HCT116 (cell line): Measurements from ENCODE around the gene F13A1. TPM values are rescaled to one million over a fixed set of nuclear protein-coding genes. Genes with fewer than 3 reads are reported as not detected.

Experiments
- ATAC-seq: fragments of 200-7000 bp; cut with Tn5 transposase; 2 replicates; pipeline ENCODE4 v1.9.1; 2020; ENCODE audit warnings: mild to moderate bottlenecking, moderate library complexity
- BruUV-seq: library from RNA; stranded (reverse); fragments of 400-500 nt; replicated peaks from 2 replicates; lab custom pipeline; 2021; lab: Mats Ljungman, UMichigan
- CTCF ChIA-PET: fragments of 300-600 bp; sonication (Branson Sonifier 250); formaldehyde crosslinking; loops from one replicate; lab custom pipeline; 2021; ENCODE audit warnings: antibody characterized with exemption; lab: Charles Lee
- POLR2A ChIA-PET: fragments of 300-600, 350-600 bp; sonication (Branson Sonifier 250); formaldehyde crosslinking; loops from one replicate; lab custom pipeline; 2021; ENCODE audit warnings: antibody characterized with exemption; lab: Charles Lee
- RAD21 ChIA-PET, 2 experiments: fragments of 300-600 bp; sonication (Branson Sonifier 250); formaldehyde crosslinking; loops; one replicate each; lab custom pipeline; 2023; ENCODE audit warnings: low total read pairs in 2 of 2; ENCODE audit not compliant: uncharacterized antibody in 2 of 2, unreplicated experiment in 2 of 2, low non-redundant PET in 1 of 2; lab: Charles Lee
- DNase-seq: peaks from one replicate; pipeline ENCODE4 v3.0.0-alpha.2; 2010; ENCODE audit warnings: low read depth, low spot score
- H2AFZ ChIP-seq: fragments of 200-600 bp; shearing (Covaris generic), sonication (generic); 2 replicates; pipeline ENCODE4 v1.6.1; 2017; ENCODE audit warnings: low read depth, mixed run types, mixed read lengths, antibody characterized with exemption, low read length; ENCODE audit not compliant: poor library complexity, severe bottlenecking
- H3K27ac ChIP-seq: 2 replicates; pipeline ENCODE4 v1.5.1; 2012; ENCODE audit warnings: low read depth, low read length
- H3K27me3 ChIP-seq: fragments of 200-600 bp; sonication (generic); 2 replicates; pipeline ENCODE4 v1.6.1; 2016; ENCODE audit warnings: mixed run types, low read length, mixed read lengths; ENCODE audit not compliant: insufficient read depth
- H3K36me3 ChIP-seq, 2 experiments: fragments of 200-500 bp in 1 of 2; fragments of 200-600 bp in 1 of 2; sonication (Bioruptor generic) in 1 of 2; sonication (generic) in 1 of 2; 2 replicates each; pipeline versions ENCODE4 v1.5.1 to v1.6.1; 2014 to 2016; ENCODE audit warnings: low read length in 2 of 2, inconsistent platforms in 1 of 2, mixed read lengths in 1 of 2, mixed run types in 1 of 2; ENCODE audit not compliant: insufficient read depth in 2 of 2, control insufficient read depth in 1 of 2
- H3K4me1 ChIP-seq, 2 experiments: fragments of 200-600 bp in 1 of 2; sonication (generic) in 1 of 2; 2 replicates each; pipeline versions ENCODE4 v1.5.1 to v1.6.1; 2012 to 2017; ENCODE audit warnings: low read length in 2 of 2, inconsistent platforms in 1 of 2, mild to moderate bottlenecking in 1 of 2, mixed read lengths in 1 of 2, mixed run types in 1 of 2, moderate library complexity in 1 of 2; ENCODE audit not compliant: insufficient read depth in 2 of 2, control insufficient read depth in 1 of 2
- H3K4me2 ChIP-seq: fragments of 200-600 bp; sonication (generic); 2 replicates; pipeline ENCODE4 v1.6.1; 2017; ENCODE audit warnings: mixed run types, low read length, mixed read lengths
- H3K4me3 ChIP-seq, 2 experiments: fragments of 200-600 bp in 1 of 2; sonication (generic) in 1 of 2; replicated peaks in 1 of 2; 2 replicates each; pipeline ENCODE4 v1.5.1; 2011 to 2016; ENCODE audit warnings: low read length in 2 of 2, control low read depth in 1 of 2, low read depth in 1 of 2, mild to moderate bottlenecking in 1 of 2, mixed read lengths in 1 of 2, mixed run types in 1 of 2
- H3K79me2 ChIP-seq: fragments of 200-600 bp; sonication (generic); 2 replicates; pipeline ENCODE4 v1.6.1; 2017; ENCODE audit warnings: mild to moderate bottlenecking, mixed run types, low read length, moderate library complexity, mixed read lengths; ENCODE audit not compliant: insufficient read depth
- H3K9ac ChIP-seq: fragments of 200-600 bp; sonication (generic); 2 replicates; pipeline ENCODE4 v1.6.1; 2016; ENCODE audit warnings: low read length, mixed read lengths
- H3K9me2 ChIP-seq: fragments of 200-600 bp; sonication (generic), shearing (Covaris generic); 2 replicates; pipeline ENCODE4 v1.6.1; 2017; ENCODE audit warnings: mixed run types, mild to moderate bottlenecking, moderate library complexity; ENCODE audit not compliant: insufficient read depth
- H3K9me3 ChIP-seq, 2 experiments: fragments of 200-500 bp in 1 of 2; fragments of 200-600 bp in 1 of 2; sonication (Bioruptor generic) in 1 of 2; sonication (generic) in 1 of 2; 2 replicates each; pipeline ENCODE4 v1.6.1; 2014 to 2017; ENCODE audit warnings: low read length in 2 of 2, mixed read lengths in 2 of 2, inconsistent platforms in 1 of 2, low read depth in 1 of 2, mild to moderate bottlenecking in 1 of 2, mixed run types in 1 of 2, moderate library complexity in 1 of 2; ENCODE audit not compliant: control insufficient read depth in 1 of 2, insufficient read depth in 1 of 2
- H4K20me1 ChIP-seq: fragments of 200-600 bp; sonication (generic), shearing (Covaris generic); 2 replicates; pipeline ENCODE4 v1.6.1; 2017; ENCODE audit warnings: mixed run types, mild to moderate bottlenecking, moderate library complexity; ENCODE audit not compliant: insufficient read depth
- CEBPB ChIP-seq: IDR thresholded peaks from 2 replicates; pipeline ENCODE4 v1.6.1; 2012; ENCODE audit warnings: low read depth
- ELF1 ChIP-seq: IDR thresholded peaks from 2 replicates; pipeline ENCODE4 v1.6.1; 2012; ENCODE audit warnings: low read depth, borderline replicate concordance
- EZH2 ChIP-seq: fragments of 200-600 bp; sonication (generic); IDR thresholded peaks from 2 replicates; pipeline ENCODE4 v1.6.1; 2017; ENCODE audit warnings: antibody characterized with exemption, mixed run types
- FOSL1 ChIP-seq: IDR thresholded peaks from 2 replicates; pipeline ENCODE4 v1.6.1; 2012; ENCODE audit warnings: low read depth
- JUND ChIP-seq: IDR thresholded peaks from 2 replicates; pipeline ENCODE4 v1.6.1; 2012
- SRF ChIP-seq: IDR thresholded peaks from 2 replicates; pipeline ENCODE4 v1.6.1; 2012; ENCODE audit warnings: low read depth
- ZBTB33 ChIP-seq: IDR thresholded peaks from 2 replicates; pipeline ENCODE4 v1.6.1; 2011; ENCODE audit warnings: mild to moderate bottlenecking, low read length, moderate library complexity; ENCODE audit not compliant: insufficient replicate concordance; ENCODE audit errors: extremely low read depth
- ZFX ChIP-seq: fragments of 450-650 bp; IDR thresholded peaks from 2 replicates; pipeline ENCODE4 v1.6.1; 2017
- intact Hi-C: fragments of 100-400 bp; cut with micrococcal nuclease; formaldehyde crosslinking; loops from 2 replicates; pipeline ENCODE4 v1.10.0; 2022
- total RNA-seq: library from RNA; stranded (reverse); gene quantifications from one replicate; pipeline ENCODE4 v1.2.1, GENCODE V29; 2021; ENCODE audit not compliant: unreplicated experiment

Gene F13A1
- total RNA-seq, 1 experiment from 2014 or later: 0.34 TPM

- TF ChIP-seq ZBTB33 (no peak), JUND (no peak), CEBPB (no peak), ZFX (no peak), ELF1 (no peak), EZH2 (no peak), SRF (no peak)
- TF ChIP-seq, all 23 proteins: peak for 0
Measured at GRCh38 chr6:6219716-6220115, 100.7 kb downstream of the F13A1 start (continued).

DNA sequence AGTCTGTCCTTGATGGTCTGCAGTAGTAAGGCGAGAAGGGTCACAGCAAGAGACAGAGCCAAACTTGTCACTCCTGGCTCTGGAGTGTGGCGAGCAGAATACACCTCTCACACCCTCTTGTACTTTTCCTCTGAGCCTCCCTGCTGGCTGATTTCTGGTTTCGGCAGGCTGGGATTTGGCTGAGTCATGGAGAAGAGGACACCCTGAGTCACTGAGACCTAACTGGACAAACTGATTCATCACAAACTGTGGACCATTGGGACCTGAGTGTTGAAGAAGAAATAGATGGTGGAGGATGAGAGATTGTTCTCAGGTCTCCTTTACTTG is 101.7 kb downstream of the F13A1 start:
- Histone ChIP-seq H3K79me2 (no peaks in the 10 kb centered on the region), H3K9ac (no peak overlapping the region), H3K4me1 (peaks cover 0 to 7% of the 10 kb centered on the region in 2 experiments; a peak in 1 of 4 replicates), H3K9me2 (no peaks in the 10 kb centered on the region), H3K4me3 (no peak overlapping the region), H3K4me2 (no peak overlapping the region), H3K9me3 (no peaks in the 10 kb centered on the region), H3K36me3 (no peaks in the 10 kb centered on the region), H2AFZ (no peak overlapping the region), H4K20me1 (no peaks in the 10 kb centered on the region), H3K27ac (no peak overlapping the region), H3K27me3 (no peaks in the 10 kb centered on the region; the same call in 1 of the 2 replicates)
- DNase-seq: no peak
- intact Hi-C loops: no loop called here
- RAD21 ChIA-PET: no interaction called here
- POLR2A ChIA-PET: no interaction called here
- BruUV-seq: no TSS peak
- TF ChIP-seq FOSL1: no peak
- ATAC-seq: no peak
- CTCF ChIA-PET: no interaction called here
